HG03025 (cell line): ENCODE measurements around the gene APBB3.
A peak's percentile ranks its signal among the peaks of the same experiment; 100 is the strongest.

ENCODE experiments used
- ATAC-seq: cut with Tn5 transposase; IDR thresholded peaks from one replicate; pipeline ENCODE4 v1.9.1; 2021; ENCODE audit warnings: mild to moderate bottlenecking, moderate library complexity; ENCODE audit not compliant: unreplicated experiment, low FRiP score

Gene APBB3

DNA sequence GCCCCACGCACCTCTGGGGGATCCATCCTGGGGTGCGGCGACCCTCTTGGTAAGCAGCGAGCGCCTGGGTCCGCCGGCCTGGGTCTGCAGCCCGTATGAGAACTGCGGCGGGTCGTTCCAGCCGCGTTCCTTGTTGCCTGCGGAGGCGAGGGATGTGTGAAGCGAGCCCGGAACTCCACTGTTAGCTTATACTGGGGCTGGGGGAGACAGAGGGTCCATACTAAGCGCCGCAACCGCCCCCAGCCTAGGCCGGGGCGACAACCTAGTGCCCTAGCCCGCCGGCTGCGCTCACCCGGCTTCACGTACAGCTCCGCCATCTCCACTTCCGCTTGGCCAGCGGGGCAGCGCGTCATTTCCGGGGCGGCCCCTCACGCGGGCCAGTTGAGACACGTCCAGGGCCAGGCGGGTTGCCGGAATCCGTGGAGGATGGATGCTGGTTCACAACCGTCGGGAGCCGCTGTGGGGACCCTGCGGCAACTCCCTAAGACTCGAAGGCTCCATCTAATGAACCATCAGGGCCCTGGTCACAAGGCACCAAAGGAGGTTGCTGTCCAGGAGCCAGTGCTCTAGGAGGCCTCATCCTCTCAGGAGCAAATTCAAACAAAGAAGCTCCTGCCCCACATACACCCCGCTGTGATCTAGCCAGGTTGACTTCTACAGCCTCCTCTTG is 7.1 kb downstream of the APBB3 start, which contains the start of gene SRA1:
SRA1 (minus strand) TSS at position 338 of the 670 bp plus-strand sequence; CDS start at position 317, 21 bp downstream.
- peak; percentile 94 for ATAC-seq

DNA sequence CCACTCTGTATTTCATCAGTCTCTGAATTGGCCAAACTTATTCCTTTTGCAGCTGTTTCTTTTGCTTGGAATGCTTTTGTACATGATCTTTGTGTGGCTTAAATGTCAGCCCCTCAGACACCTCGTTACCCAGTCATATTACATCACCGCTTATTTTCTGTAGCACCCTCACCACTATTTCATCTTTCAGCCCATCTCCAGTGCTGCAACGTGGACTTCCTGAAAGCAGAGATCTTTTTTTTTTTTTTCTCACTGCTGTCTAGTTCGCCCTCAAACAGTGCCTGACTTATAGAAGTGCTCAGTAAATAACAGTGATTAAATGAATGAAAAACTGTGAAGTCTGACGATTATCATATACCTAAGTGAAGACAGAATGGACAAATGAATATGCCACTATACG is 8.0 kb downstream of the APBB3 start:
- ATAC-seq: no peak

DNA sequence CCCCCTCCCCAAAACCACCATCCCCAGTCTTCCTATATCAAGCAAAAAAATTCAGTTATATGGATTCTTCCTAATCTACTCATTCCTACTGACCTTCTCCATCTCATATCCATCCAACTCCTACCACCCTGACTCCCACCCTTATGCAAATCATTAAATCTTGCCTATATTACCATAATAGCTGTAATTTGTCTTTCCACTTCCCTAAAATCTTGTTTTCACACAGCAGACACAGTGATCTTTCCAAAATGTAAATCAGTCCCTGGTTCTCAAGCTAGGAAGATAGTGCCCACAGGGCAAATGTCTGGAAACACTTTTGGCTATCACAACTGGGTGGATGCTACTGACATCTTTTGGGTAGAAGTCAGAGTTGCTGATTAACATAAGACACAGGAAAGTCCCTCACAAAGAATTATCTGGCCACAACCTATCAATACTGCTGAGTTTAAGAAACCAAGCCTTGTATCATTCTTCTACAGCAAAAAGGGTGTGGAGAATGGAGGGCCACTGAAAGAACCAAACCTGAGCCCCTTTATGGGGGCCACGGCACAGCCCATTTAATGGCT is 8.6 kb downstream of the APBB3 start:
- no peak for ATAC-seq

DNA sequence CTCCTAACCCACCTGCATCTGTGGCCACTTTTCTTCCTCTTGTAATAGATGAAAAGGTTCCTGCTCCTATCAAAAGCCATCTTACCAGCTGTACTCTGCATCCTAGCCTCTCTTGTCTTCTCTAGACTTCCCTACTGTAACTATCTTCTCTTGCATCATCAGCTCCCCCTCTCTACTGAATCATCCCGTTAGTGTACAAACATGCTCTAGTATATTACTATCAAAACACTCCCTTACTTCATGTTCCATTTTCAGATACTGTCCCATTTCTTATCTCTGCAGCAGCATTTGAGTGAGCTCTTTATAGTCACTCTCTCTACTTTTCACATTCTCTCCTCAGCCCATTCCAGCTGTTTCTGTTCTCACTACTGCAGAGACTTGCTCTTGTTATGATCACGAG is 9.9 kb downstream of the APBB3 start:
- ATAC-seq: no peak

DNA sequence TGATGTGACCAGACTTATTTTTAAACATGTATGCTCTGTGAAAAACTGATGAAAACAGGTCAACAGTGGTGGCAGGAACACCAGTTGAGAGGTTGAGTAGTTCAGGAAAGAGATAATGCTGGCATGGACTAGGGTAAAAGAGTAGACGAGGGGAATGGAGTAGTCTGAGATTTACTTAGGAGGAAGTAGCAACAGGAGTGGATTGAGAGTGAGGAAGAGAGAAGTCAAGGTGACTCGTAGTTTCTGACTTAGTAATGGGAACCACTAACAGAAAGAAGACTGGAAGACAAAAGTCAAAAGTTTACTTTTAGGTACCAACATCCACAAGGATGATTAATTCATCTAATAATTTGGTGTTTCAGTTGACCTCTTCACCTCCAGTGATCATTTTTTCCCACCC is 10.7 kb downstream of the APBB3 start:
- ATAC-seq: no peak

DNA sequence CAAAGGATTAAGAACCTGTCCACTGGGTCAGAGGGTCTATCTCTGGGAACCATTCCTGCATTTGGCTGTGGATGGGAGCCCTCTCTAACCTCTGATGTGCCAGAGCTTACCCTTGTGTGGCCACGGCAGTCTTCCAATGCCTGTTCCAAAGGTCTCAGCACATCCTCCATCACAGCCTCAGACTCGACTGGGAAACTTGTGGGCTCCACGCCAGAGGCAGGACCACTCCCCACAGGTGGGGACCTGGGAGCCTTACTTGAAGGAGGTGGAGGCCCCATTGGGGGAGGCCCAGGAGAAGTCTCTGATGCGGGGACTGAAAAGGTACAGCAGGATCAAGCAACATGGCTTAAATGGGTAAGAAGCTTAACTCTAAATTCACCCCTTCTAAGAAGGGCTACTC is 12.5 kb downstream of the APBB3 start:
- ATAC-seq: no peak

DNA sequence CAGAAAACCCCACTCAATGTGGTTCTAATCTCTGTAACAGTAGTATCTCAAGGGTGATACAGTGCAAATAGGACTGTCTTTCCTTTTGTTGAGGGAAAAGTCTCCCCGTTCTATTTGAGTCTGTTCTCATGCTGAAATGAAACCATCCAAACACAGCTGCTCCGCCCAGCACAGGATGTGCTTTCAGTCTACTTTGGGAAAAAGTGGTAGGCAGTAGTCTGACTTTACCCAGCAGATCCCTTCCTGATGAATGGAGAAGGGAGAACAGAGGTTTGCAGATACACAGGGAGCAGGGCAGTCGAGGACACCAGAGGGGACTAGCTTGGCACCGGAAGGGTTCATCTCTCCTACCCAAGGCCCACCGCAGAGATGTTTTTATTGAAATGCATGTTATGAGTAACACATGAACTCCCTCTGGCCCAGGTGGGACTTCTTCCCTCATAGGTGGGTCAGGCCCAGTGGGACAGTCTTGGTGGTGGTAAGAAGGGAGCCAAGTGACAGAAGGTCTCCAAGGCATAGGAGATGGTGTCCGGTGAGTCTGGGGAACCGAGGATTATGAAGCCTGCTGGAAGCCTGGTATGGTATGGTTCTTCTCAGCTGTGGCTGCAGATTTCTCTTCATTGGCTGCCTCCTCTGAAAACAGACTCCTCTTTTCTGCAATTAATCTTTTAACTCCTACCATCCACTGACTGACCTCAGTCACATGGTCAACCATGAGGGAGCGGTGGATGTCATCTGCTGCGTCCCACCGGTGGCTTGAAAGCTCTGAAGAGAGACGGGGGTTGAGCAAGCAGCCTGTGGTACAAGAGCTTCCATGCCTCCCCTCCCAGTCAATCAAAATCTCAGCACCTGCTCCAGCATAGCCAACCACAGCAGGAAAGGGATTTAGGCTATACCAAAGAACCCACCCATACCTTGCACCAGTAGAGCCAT is 14.0 kb downstream of the APBB3 start:
- no peak for ATAC-seq

DNA sequence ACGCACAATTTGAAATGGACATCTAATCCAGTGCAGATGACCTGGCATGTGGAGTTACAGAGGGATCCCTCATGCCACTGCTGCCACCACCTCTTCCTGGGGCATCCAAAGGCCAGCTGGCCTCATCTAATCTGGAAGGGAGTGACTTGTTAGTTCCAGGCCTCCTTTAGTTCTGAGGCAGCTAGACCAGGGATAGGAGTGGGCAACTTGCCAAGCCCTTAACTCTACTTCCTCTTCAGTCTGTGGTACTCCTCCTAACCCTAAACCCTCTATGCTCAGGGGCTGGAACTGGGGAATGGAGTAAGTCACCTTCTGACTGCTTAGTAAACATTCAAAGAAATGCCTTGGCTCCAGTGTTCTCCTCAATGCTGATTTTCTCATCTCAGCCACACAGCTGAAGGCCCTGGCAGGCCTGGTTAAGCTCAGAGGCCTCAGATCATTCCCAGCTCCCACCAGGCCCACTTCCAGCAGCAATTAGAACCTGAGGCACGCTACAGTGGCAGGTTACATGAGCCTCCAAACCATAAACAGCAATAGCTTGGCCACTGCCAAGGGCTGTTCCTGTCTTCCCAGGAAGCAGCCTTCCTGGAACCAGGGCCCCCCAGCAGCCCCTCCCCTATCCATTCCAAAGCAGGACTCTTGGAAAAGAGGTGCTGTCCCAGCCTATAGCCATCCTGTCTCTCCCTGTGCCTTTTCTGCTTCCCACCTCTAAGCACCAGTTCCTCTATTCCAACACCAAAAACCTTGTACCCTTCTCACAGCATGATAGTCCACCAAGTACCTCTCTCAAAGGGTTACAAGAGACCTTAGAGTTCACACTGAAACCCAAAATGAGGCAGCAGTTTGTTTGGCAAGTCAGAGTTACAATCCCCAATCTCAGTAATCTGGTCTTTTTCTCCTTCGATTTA is 14.9 kb downstream of the APBB3 start:
- no peak for ATAC-seq

DNA sequence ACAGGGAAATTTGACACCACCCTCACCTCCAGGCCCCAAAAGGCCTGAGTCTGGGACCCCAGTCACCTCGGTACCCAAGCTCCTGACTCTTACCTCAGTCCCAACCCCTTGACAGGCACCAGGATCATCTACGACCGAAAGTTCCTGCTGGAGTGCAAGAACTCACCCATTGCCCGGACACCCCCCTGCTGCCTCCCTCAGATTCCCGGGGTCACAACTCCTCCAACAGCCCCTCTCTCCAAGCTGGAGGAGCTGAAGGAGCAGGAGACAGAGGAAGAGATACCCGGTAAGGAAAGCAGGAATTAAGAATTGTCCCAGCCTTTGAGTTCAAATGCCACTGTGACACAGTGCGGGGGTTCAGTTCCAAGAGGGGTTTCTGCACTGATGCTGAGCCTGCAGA is 15.6 kb downstream of the APBB3 start:
- no peak for ATAC-seq

DNA sequence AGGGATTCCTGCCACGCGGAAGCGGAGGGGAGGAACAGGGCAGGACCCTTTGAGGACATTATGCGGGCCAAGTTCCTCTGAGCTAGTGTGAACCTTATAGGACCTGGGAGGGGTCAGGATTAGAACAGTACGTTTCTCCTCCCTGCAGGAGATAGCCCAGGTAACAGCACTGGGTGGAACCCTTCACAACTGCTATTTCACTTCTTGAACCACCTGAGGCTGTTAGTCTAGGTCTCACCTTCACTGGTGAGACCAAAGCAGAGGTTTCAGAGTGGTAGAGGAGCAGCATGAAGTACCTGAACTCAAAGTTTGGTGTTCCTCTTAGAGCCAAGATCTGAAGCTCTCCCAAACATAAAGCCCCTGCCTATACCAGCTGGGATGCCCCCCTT is 16.1 kb downstream of the APBB3 start:
- no peak for ATAC-seq

DNA sequence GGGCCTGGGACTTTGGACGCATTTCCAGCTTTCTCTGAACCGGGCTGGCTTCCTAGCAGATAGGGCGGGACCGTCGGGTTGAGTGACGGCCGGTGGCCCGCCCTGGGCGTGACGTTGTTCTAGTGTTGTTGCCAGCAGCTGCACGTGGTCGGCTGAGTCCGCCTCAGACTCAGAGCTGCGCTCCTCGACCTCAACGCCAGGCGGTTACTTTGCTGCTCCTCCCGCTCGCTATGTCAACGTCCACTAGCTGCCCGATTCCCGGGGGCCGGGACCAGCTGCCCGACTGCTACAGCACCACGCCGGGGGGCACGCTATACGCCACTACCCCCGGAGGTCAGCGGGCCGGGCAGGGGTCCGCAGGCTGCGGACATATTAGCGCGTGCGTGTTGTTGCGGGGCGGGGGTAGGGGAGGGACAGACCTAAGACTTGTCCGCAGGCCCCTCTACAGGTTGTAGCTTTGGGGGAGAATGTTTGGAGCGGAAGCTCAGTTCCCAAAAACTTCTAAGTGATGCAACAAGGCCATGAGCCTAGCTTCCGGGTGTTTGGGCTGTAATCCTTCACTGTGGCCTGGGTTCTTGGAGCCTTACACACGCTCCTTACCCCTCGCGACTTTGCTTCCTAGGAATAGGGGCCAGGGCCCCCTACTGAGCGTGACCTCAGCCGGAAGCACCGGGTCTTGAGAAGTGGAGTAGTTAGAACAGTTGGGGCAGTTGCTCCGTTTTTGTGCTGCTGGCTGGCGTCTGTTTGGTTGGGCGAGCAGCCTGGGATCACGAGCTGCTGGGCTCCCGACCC is 16.7 kb downstream of the APBB3 start, which contains the start of gene EIF4EBP3:
EIF4EBP3 (plus strand) TSS at position 155 of the 792 bp plus-strand sequence; CDS start at position 231, 76 bp downstream.
- peak; percentile 97 for ATAC-seq

DNA sequence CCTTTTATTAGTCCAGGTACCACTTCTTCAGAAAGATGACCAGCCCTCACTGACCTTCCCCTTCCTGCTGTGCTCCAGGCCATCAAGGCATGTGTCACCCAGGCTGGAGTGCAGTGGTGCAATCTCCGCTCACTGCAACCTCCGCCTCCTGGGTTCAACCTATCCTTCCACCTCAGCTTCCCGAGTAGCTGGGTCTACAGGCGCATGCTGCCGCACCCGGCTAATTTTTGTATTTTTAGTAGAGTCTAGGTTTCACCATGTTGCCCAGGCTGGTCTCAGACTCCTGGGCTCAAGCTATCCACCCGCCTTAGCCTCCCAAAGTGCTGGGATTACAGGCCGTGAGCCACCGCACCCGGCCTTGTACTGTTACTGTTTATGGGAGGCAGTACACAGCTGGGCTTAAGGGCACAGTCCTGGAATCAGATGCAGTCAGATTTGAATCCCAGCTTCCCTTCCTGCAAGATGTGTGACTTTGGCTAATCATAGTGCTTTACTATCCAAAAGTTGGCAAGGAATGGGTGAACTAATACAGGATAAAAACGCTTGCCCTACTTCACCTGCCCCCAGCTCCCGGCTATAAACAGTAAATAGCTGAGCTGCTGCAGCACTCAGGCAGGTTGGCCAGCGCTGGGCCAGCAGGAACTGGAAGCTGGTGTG is 17.4 kb downstream of the APBB3 start:
- no peak for ATAC-seq

DNA sequence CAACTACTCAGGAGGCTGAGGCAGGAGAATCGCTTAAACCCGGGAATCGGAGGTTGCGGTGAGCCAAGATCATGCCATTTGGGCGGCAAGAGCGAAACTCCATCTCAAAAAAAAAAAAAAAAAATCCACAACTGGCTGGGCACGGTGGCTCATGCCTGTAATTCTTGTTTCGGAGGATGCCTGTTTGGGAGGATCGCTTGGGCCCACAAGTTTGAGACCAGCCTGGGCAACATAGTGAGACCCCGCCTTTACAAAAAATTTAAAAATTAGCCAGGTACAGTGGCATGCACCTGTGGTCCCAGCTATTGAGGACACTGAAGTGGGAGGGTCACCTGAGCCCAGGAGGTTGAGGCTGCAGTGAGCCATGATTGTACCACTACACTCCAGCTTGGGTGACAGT is 18.8 kb downstream of the APBB3 start:
- no peak for ATAC-seq

DNA sequence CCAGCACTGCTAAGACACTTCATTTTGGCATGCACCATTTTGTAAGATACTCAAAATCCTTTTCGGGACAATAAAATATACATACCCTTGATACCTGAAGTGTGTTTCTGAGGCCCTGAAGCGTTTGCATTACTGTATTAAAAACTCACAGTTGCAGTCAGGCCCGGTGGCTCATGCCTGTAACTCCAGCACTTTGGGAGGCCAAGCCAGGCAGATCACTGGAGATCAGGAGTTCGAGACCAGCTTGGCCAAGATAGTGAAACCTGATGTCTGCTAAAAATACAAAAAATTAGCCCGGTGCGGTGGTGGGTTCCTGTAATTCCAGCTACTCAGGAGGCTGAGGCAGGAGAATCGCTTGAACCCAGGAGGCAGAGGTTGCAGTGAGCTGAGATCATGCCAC is 19.4 kb downstream of the APBB3 start:
- no peak for ATAC-seq

DNA sequence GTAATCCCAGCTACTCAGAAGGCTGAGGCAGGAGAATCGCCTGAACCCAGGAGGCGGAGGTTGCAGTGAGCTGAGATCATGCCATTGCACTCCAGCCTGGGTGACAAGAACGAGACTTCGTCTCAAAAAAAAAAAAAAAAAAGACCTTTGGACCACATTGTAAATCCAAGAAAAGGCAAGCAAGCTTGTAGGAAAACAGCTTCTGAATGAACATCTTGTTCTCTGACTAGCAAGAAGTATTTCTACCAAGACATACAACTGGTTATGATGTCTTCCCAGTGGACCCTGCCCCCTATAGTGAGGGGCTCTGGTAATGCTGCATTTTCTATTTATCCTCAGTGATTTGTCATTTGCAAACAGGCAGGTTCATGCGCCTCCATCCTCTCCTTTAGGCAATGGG is 21.4 kb downstream of the APBB3 start:
- no peak for ATAC-seq

DNA sequence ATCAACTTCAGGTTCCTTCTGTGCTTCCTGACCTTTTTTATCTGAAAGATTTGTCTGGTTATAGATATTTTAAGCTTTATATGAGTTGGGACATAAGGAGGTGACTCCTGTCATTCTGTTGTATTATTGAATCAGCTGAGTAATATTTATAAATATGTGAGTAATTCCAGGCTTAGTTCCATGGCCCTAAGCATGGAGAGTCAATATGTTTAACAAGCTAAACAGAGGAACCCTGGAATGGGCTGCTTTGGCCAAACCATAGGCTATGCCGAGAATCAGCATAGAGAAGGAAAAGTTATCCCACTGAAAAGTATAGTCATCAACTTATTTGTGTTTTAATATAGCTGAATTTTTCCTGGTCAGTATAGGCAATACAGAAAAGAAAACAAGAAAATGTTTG is 24.2 kb downstream of the APBB3 start:
- no peak for ATAC-seq

DNA sequence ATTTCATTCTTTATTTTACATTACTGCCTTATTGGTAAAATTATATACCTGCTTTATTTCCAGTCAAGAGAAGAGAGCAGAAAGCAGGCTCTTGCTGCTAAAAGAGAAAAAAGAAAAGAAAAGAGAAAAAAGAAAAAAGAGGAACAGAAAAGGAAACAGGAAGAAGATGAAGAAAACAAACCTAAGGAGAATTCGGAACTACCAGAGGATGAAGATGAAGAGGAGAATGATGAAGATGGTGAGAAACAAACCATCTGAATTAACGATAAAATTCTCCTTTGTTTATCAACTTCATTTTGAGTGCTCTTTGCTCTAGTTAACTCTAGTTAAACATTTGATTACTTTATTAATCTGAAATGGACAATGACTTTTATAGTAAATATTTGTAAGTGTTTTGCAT is 40.4 kb downstream of the APBB3 start:
- ATAC-seq: no peak

DNA sequence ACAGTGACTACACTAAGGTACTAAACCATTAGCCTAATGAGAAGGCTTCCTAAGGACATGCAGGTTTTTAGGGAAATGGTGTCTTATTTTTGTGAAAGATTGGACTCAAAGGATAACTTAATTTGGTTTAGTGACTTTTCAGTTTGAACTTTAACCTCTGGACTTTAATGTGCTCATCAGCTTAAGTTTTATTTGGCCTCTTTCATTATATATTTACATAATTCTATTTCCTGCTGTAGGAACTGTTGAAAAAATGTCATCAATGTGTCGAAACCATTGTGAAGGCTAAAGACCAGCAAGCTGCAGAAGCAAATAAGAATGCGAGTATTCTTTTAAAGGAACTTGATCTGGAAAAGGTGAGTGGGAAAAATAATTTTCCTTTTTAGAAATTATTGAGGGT is 51.3 kb downstream of the APBB3 start:
- no peak for ATAC-seq

DNA sequence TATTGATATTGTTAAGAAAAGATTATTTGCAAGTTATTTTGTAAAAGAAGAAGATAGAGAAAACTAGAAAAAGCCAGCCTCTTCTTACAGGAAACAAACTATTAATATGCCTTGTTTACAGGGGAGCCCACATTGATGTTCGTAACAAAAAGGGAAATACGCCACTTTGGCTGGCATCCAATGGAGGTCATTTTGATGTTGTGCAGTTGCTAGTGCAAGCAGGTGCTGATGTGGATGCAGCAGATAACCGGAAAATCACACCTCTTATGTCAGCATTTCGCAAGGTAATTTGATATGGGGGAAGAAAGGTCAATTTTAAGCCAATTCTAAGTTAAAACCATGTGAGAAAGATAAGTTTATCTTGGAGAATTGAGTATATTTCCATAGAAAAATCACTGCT is 54.5 kb downstream of the APBB3 start:
- ATAC-seq: no peak
